Esophagus muscularis mucosa (tissue), 4 donors: ENCODE measurements around the gene PGC. TPM values are rescaled to one million over a fixed set of nuclear protein-coding genes. Genes with fewer than 3 reads are reported as not detected.

Experiments
- DNase-seq: peaks from one replicate; pipeline ENCODE4 v3.0.0-alpha.2; 2017; ENCODE audit errors: extremely low spot score
- H3K27ac ChIP-seq, 4 donors: fragments of 200-600 bp; sonication (generic); replicated peaks in 1 of 4; 1 replicate in 3 of 4; 2 replicates in 1 of 4; pipeline ENCODE4 v1.5.1; 2016 to 2019; ENCODE audit warnings: mild to moderate bottlenecking in 1 of 4
- H3K27me3 ChIP-seq, 4 donors: fragments of 200-600 bp; sonication (generic); one replicate each; pipeline versions ENCODE4 v1.5.1 to v1.6.0; 2016 to 2019
- H3K36me3 ChIP-seq, 4 donors: fragments of 200-600 bp; sonication (generic); one replicate each; pipeline ENCODE4 v1.5.1; 2016 to 2019
- H3K4me1 ChIP-seq, 4 donors: fragments of 200-600 bp; sonication (generic); one replicate each; pipeline ENCODE4 v1.5.1; 2016 to 2019
- H3K4me3 ChIP-seq, 4 donors: fragments of 200-600 bp; sonication (generic); 1 replicate in 2 of 4; 2 replicates in 2 of 4; pipeline ENCODE4 v1.5.1; 2016 to 2019; ENCODE audit warnings: mild to moderate bottlenecking in 4 of 4, moderate library complexity in 1 of 4
- H3K9me3 ChIP-seq, 4 donors: fragments of 200-600 bp; sonication (generic); 1 replicate in 3 of 4; 2 replicates in 1 of 4; pipeline ENCODE4 v1.5.1; 2016 to 2019
- EP300 ChIP-seq: sonication (generic); formaldehyde crosslinking; IDR thresholded peaks from one replicate; pipeline ENCODE4 v1.6.1; 2017; ENCODE audit warnings: antibody characterized with exemption
- POLR2A ChIP-seq: fragments of 450-650 bp; IDR thresholded peaks from one replicate; pipeline ENCODE4 v1.6.1; 2017; ENCODE audit warnings: antibody characterized with exemption, moderate library complexity, mild to moderate bottlenecking, low read depth
- POLR2AphosphoS5 ChIP-seq, 2 donors: sonication (generic); formaldehyde crosslinking; IDR thresholded peaks; one replicate each; pipeline ENCODE4 v1.6.1; 2017; ENCODE audit warnings: antibody characterized with exemption in 2 of 2
- WGBS: methylation state at CpG from one replicate; pipeline ENCODE4 v1.1.5; 2018; 5-methylcytosine and 5-hydroxymethylcytosine counted together
- intact Hi-C: fragments of 100-400 bp; cut with DNase I; formaldehyde crosslinking; loops from one replicate; pipeline ENCODE4 v1.15.1; 2023
- total RNA-seq, 4 donors: library from RNA; depleted of rRNA; stranded (reverse); fragments of >200 nt; gene quantifications; one replicate each; pipeline versions ENCODE4 v1.1.0 to v1.2.1, GENCODE V29; 2016
- TF ChIP-seq, protein P1 (sequence below), 3 experiments: fragments of 200-600 bp in 2 of 3; fragments of 450-650 bp in 1 of 3; sonication (generic) in 2 of 3; IDR thresholded peaks; one replicate each; pipeline ENCODE4 v1.5.1; 2017 to 2019; ENCODE audit warnings: antibody characterized with exemption in 3 of 3, mild to moderate bottlenecking in 2 of 3, moderate library complexity in 1 of 3

PGC gene
- total RNA-seq, 4 donors from 2014 or later = 0.83 to 1.1 (median 0.92) TPM; not detected in 1

DNA sequence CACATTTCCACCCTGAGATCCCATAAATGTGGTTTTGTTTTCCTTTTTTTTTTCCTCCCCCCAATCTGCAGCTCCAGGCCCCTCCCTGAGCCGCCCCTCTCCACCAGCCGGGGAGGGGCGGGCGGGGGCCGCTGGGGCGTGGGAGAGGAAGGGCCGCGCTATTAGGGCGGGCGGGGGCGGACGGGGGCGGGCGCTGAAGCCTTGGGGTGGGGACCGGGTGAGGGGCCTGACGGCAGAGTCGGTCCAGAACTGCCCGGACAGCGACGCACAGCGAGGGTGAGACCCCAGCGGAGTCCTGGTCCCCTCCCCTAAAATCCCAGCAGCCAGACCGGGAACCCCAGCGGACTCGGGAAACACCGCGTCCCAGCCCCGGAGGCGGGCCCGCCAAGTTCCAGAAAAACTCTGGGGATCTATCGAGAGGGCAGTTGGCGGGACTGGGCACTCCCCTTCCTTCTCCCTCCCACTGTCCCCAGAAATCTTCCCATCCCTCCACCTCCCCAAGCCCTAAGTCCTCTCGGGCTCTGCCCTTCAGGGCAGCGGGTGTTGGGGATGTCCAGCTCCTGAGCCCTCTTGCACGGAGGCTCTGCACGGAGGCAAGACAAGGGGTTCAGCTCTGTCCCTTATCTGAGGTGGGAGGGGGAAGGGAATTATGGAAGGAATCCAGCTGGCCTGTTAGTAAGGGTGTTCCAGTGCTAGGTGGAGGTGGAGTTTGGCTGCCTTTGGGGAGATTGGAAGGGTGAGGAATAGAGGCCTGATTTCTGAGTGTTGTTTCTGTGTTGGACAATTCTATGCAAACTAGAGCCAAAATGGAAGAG is 33.6 kb upstream of the PGC start, which contains the start of gene PRICKLE4:
TSS of gene PRICKLE4 (plus strand) at position 232 of the 815 bp plus-strand sequence. CDS start 2,692 bp downstream, outside the sequence.
- peaks cover 0 to 35% (median 15%) of the 10 kb centered on the region in 4 donors for H3K36me3 ChIP-seq
- WGBS = 0% methylated on average over 34 of the region's 36 CpGs
- H3K27ac ChIP-seq = peak within 1 kb of the TSS; percentile 83 to 90 (median 88)
- no peaks in the 10 kb centered on the region for H3K9me3 ChIP-seq
- peak within 1 kb of the TSS; percentile 71 to 88 (median 78) for H3K4me3 ChIP-seq
- intact Hi-C loops = loop anchor here (5.0 to 10.0 kb wide), 2 partner anchors 262 to 784 kb away; partner anchors contain the start of gene UBR2
- DNase-seq = no peak
- H3K27me3 ChIP-seq = no peaks in the 10 kb centered on the region
- TF ChIP-seq POLR2AphosphoS5 (IDR thresholded peaks at IDR 0.05) = peak; percentile 10 to 22
- TF ChIP-seq, protein P1, sequence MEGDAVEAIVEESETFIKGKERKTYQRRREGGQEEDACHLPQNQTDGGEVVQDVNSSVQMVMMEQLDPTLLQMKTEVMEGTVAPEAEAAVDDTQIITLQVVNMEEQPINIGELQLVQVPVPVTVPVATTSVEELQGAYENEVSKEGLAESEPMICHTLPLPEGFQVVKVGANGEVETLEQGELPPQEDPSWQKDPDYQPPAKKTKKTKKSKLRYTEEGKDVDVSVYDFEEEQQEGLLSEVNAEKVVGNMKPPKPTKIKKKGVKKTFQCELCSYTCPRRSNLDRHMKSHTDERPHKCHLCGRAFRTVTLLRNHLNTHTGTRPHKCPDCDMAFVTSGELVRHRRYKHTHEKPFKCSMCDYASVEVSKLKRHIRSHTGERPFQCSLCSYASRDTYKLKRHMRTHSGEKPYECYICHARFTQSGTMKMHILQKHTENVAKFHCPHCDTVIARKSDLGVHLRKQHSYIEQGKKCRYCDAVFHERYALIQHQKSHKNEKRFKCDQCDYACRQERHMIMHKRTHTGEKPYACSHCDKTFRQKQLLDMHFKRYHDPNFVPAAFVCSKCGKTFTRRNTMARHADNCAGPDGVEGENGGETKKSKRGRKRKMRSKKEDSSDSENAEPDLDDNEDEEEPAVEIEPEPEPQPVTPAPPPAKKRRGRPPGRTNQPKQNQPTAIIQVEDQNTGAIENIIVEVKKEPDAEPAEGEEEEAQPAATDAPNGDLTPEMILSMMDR (IDR thresholded peaks at IDR 0.05) = no peak
- peaks cover 41 to 74% (median 57%) of the 10 kb centered on the region in 4 donors for H3K4me1 ChIP-seq

- Histone ChIP-seq H3K9me3 (no peaks in the 10 kb centered on the region), H3K27ac (peak within 1 kb of the TSS; percentile 83 to 90 (median 88)), H3K4me3 (peak within 1 kb of the TSS; percentile 71 to 88 (median 78)), H3K36me3 (peaks cover 5 to 36% (median 23%) of the 10 kb centered on the region in 4 donors), H3K27me3 (no peaks in the 10 kb centered on the region), H3K4me1 (peaks cover 33 to 66% (median 49%) of the 10 kb centered on the region in 4 donors)
- WGBS = under 1% methylated on average over 43 of the region's 73 CpGs
- peak; percentile 99 for DNase-seq
- no peak for TF ChIP-seq POLR2A
- TF ChIP-seq, protein P1 (IDR thresholded peaks at IDR 0.05) = peak; percentile 92 to 97 (median 93)
- TF ChIP-seq POLR2AphosphoS5 (IDR thresholded peaks at IDR 0.05) = peak; percentile 47 to 85
- intact Hi-C loops = loop anchor here (5.0 to 10.0 kb wide), 4 partner anchors 43 to 785 kb away; partner anchors contain the start of genes TFEB and UBR2
Measured at GRCh38 chr6:41779788-41780550, 32.8 kb upstream of the PGC start, which contains the start of gene FRS3. Gene FRS3 (minus strand): TSS chr6:41779900. CDS start chr6:41776987, 2,913 bp downstream.

DNA sequence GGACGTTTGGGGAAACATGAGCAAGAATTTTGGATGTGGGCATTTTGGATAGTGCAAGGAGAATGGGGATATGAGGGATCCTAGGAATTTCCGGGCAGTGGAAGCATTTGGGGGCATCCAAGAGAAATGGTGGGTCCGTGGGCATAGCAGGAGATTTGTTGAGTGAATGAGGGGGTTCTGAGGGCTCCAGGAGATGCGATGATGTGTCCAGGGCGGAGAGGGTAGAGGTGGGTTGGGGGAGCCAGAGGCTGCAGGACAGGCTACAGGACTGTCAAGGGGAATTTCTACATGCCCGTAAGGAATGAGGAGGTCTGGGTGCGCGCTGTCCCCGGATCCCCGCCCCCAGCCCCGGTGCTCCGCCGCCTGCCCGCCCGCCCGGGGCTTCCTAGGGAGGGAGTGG is 32.1 kb upstream of the PGC start:
- Histone ChIP-seq H3K36me3 (peaks cover 10 to 36% (median 29%) of the 10 kb centered on the region in 4 donors), H3K9me3 (no peaks in the 10 kb centered on the region), H3K27ac (peak overlapping the region; percentile 44 to 90 (median 84)), H3K4me1 (peaks cover 29 to 60% (median 42%) of the 10 kb centered on the region in 4 donors), H3K27me3 (no peaks in the 10 kb centered on the region), H3K4me3 (peak overlapping the region; percentile 71 to 88 (median 78))
- intact Hi-C loops = loop anchor here (5.0 to 10.0 kb wide), 2 partner anchors 42 to 75 kb away; partner anchors contain the start of gene TFEB
- no peak for DNase-seq
- 6% methylated on average over 10 of the region's 16 CpGs for WGBS
- TF ChIP-seq POLR2A (no peak), EP300 (no peak), POLR2AphosphoS5 (IDR thresholded peaks at IDR 0.05) (no peak)
- TF ChIP-seq, protein P1 (IDR thresholded peaks at IDR 0.05) = no peak

DNA sequence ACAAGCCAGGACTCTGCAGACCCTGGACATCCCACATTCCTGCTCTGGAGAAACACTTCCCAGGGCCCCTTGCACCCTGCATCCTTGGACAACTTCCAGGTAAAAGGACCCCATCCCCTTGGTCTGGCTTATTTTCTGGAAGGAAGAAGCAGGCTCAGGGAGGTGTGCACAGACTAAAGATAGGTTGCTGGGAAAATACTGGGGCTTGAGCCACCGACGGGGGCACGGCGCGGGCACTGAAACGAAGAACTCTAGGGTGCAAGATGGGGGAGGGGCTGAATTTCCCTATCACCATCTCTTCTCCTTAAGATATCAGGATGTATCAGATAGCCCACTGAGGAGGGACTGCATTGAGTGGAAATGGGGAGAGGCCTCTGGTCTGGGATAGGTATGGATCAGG is 31.7 kb upstream of the PGC start:
- peak overlapping the region; percentile 44 to 90 (median 84) for H3K27ac ChIP-seq
- peak overlapping the region; percentile 71 to 88 (median 78) for H3K4me3 ChIP-seq
- peaks cover 29 to 55% (median 38%) of the 10 kb centered on the region in 4 donors for H3K4me1 ChIP-seq
- TF ChIP-seq, protein P1 (IDR thresholded peaks at IDR 0.05) = no peak
- TF ChIP-seq POLR2A (no peak), EP300 (no peak), POLR2AphosphoS5 (IDR thresholded peaks at IDR 0.05) (no peak)
- no peaks in the 10 kb centered on the region for H3K27me3 ChIP-seq
- H3K9me3 ChIP-seq = no peaks in the 10 kb centered on the region
- no peak for DNase-seq
- 56% methylated on average over 6 of the region's 6 CpGs for WGBS
- intact Hi-C loops = loop anchor here (5.0 to 10.0 kb wide), 2 partner anchors 42 to 74 kb away; partner anchors contain the start of gene TFEB
- peaks cover 13 to 38% (median 33%) of the 10 kb centered on the region in 4 donors for H3K36me3 ChIP-seq
